ENCODE results near the gene ZSCAN22.
"Not testable (repeated sequence)": the region's sequence is repeated elsewhere in the genome, so short reads cannot be mapped to it uniquely, and the experiment has no call there.

ZSCAN22 gene

GRCh38 chr19:58345558-58345957 is 18.8 kb downstream of the ZSCAN22 start:
- TF ChIP-seq CTCF (IDR thresholded peaks at IDR 0.05; ENCODE audit: unreplicated experiment in 3 of 3): no peak
- peak overlapping the region in 1 of 3 experiments; percentile 15 for H3K27ac Mint-ChIP-seq
- no peaks in the 10 kb centered on the region for H3K27me3 Mint-ChIP-seq (ENCODE audit: low read depth)
- H3K4me1 Mint-ChIP-seq: peaks cover 11% of the 10 kb centered on the region
- no peaks in the 10 kb centered on the region for H3K9me3 Mint-ChIP-seq
- peaks cover 22% of the 10 kb centered on the region for H3K36me3 Mint-ChIP-seq (ENCODE audit: low read depth)
- peak overlapping the region; percentile 92 to 97 (median 97) for H3K4me3 Mint-ChIP-seq

GRCh38 chr19:58346961-58347929 is 20.5 kb downstream of the ZSCAN22 start:
- Mint-ChIP-seq H3K27me3 (ENCODE audit: low read depth) (no peaks in the 10 kb centered on the region), H3K4me1 (peaks cover 11% of the 10 kb centered on the region), H3K27ac (peak overlapping the region in 2 of 3 experiments; percentile 45 to 75), H3K9me3 (no peaks in the 10 kb centered on the region), H3K36me3 (ENCODE audit: low read depth) (peaks cover 8% of the 10 kb centered on the region), H3K4me3 (peak overlapping the region; percentile 95 to 97 (median 97))
- no peak for TF ChIP-seq CTCF (IDR thresholded peaks at IDR 0.05; ENCODE audit: unreplicated experiment in 3 of 3)

GRCh38 chr19:58348080-58348479 is 21.3 kb downstream of the ZSCAN22 start:
- not testable (repeated sequence) for H3K36me3 Mint-ChIP-seq (ENCODE audit: low read depth); H3K27me3 Mint-ChIP-seq (ENCODE audit: low read depth); H3K9me3 Mint-ChIP-seq
- H3K27ac Mint-ChIP-seq: peak overlapping the region in 1 of 3 experiments; percentile 73
- H3K4me3 Mint-ChIP-seq: peak overlapping the region; percentile 95 to 97 (median 97)
- H3K4me1 Mint-ChIP-seq: peaks cover 11% of the 10 kb centered on the region

GRCh38 chr19:58349590-58349989 is 22.8 kb downstream of the ZSCAN22 start:
- Mint-ChIP-seq H3K27me3 (ENCODE audit: low read depth) (no peaks in the 10 kb centered on the region), H3K27ac (no peak overlapping the region), H3K36me3 (ENCODE audit: low read depth) (peaks cover 4% of the 10 kb centered on the region), H3K4me3 (peak overlapping the region in 2 of 3 experiments; percentile 36 to 37), H3K9me3 (no peaks in the 10 kb centered on the region), H3K4me1 (peaks cover 11% of the 10 kb centered on the region)
- no peak for TF ChIP-seq CTCF (IDR thresholded peaks at IDR 0.05; ENCODE audit: unreplicated experiment in 3 of 3)

- Mint-ChIP-seq H3K27ac (no peak overlapping the region), H3K36me3 (ENCODE audit: low read depth) (peaks cover 5% of the 10 kb centered on the region), H3K27me3 (ENCODE audit: low read depth) (no peaks in the 10 kb centered on the region), H3K9me3 (no peaks in the 10 kb centered on the region), H3K4me1 (peaks cover 11% of the 10 kb centered on the region), H3K4me3 (peak overlapping the region in 2 of 3 experiments; percentile 9 to 34)
- no peak for TF ChIP-seq CTCF (IDR thresholded peaks at IDR 0.05; ENCODE audit: unreplicated experiment in 3 of 3)
Observed at GRCh38 chr19:58350001-58350861, 23.4 kb downstream of the ZSCAN22 start.

Data from nephron (organoid).